NCI-H2107 (cell line): ENCODE results near the gene ISLR.

Experiments
- DNase-seq: peaks from one replicate; lab custom pipeline; 2025; lab: John Stamatoyannopoulos, UW

ISLR gene

GRCh38 chr15:74212494-74212893 is 39.0 kb downstream of the ISLR start:
- no peak for DNase-seq

- DNase-seq, result no peak
These were observed 40.4 kb downstream of the ISLR start for GRCh38 chr15:74213858-74214284.

- no peak for DNase-seq
These were observed 41.0 kb downstream of the ISLR start for GRCh38 chr15:74214324-74215021.

DNA sequence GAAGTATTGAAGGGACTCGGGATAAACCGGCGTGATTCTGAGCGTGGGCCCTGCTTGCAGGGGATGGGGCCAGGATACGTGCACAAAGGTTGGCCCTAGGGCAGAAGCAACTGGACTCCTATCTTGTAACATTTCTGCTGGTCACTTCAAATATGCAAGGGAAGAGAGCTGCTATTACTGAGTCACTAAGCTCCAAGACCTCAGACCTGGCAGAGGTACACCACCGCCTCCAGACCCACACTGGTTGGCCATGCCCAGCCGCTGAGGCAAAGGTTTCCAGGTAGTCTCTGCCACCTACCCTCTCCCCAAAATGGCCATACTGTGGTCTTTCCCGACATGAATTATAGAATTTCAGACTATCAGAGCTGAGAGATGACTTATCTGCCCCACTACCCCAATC is 42.4 kb downstream of the ISLR start:
- no peak for DNase-seq

DNA sequence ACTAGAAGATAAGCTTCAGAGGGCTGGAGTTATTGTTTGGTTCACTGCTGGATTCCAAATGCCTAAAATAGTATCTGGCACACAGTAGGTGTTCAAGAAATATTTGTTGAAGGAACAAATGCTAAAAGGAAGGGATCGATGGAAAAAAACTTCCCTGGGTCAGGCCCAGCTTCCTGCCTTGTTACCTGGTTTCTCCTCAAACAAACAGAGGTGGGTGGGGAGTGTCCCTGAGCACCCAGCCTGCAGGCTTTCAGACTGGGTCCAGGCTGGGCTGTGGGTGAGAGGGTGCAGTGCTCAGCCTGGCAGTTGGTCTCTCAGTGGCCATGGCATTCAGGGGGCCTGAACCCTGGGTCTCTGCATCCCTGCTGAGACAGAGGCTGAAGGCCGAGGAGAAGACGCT is 43.4 kb downstream of the ISLR start:
- no peak for DNase-seq

- DNase-seq, result no peak
These were observed 44.7 kb downstream of the ISLR start for GRCh38 chr15:74217907-74218885.

DNA sequence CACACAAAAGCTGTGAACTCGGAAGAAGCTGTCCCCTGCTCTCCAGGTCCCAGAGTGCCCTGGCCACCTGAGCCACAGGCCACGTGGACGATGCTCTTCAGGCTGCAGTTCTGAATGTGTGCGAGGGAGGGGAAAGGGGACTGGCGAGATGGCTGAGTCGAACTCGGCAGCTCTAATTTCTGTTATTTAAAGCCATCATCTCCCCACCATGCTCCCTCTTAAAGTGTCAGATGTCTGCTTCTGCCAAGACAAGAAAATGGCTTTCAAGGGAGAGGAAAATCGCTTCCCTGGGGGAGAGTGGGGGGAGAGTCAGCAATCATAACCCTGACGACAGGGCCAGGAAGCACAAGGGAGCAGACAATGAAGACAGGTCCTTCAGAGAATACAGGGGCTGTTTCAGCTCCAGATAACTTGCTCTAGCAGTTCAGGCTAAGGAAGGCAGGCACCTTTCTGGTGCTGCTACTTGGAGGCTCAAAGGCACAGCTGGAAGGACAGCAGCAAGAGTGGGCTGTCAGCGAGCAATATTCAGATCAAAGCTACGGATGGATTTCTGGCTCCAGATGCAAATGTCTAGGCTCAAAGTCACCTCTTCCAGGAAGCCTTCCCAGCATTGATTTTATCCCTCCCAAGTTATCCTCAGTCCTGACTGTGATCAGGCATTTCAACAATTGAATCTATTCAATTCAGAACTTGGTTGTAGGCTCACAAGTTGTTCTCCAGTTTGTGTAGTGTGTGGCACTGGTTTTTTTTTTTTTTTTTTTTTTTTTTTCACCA is 47.2 kb downstream of the ISLR start:
- DNase-seq, result peak; percentile 23

- DNase-seq, result no peak
These were observed 48.1 kb downstream of the ISLR start for GRCh38 chr15:74221399-74222239.

GRCh38 chr15:74222240-74223119 is 49.0 kb downstream of the ISLR start:
- DNase-seq, result peak; percentile 36

DNA sequence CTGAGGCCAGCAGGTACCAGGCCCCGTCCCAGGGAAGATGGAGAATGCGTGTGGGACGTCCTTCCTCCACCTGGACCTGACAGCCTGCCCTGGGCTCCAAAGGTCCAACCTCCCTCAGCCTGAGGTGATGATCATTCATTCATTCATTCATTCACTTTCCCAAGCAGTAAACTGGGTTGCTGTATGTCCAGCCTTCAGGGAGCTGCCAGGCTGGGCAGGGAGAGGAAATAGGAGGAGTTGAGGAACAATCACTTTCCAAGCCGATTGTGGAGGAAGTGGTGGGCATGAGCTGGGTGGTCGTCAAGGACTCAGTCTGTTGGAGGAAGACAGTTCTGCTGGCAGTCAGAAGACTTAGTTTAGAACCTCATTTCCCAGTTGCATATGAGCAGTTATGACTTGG is 52.4 kb downstream of the ISLR start:
- DNase-seq, result no peak
